ENCODE results near the gene EEF1AKMT3. TPM values are rescaled to one million over a fixed set of nuclear protein-coding genes. Genes with fewer than 3 reads are reported as not detected.

Gene EEF1AKMT3
- total RNA-seq, 1 donor from 2014 or later = 1.6 TPM

GRCh38 chr12:57733928-57734327, 38.5 kb upstream of the EEF1AKMT3 start:
- no peak for DNase-seq (ENCODE audit: low spot score)
- intact Hi-C loops (cut with DNase I) = no loop called here

- no peak for DNase-seq (ENCODE audit: low spot score)
- intact Hi-C loops (cut with DNase I) = no loop called here
These were observed 37.8 kb upstream of the EEF1AKMT3 start for GRCh38 chr12:57734591-57734990.

GRCh38 chr12:57735198-57735855, 37.1 kb upstream of the EEF1AKMT3 start:
- intact Hi-C loops (cut with DNase I) = no loop called here
- DNase-seq (ENCODE audit: low spot score) = no peak

GRCh38 chr12:57735952-57736740, 36.3 kb upstream of the EEF1AKMT3 start:
- no peak for DNase-seq (ENCODE audit: low spot score)
- intact Hi-C loops (cut with DNase I) = no loop called here

GRCh38 chr12:57736741-57737466, 35.5 kb upstream of the EEF1AKMT3 start:
- no peak for DNase-seq (ENCODE audit: low spot score)
- intact Hi-C loops (cut with DNase I) = no loop called here

GRCh38 chr12:57737467-57738460, 34.6 kb upstream of the EEF1AKMT3 start:
- DNase-seq (ENCODE audit: low spot score) = no peak
- intact Hi-C loops (cut with DNase I) = no loop called here

- no peak for DNase-seq (ENCODE audit: low spot score)
- intact Hi-C loops (cut with DNase I) = no loop called here
These were observed 33.7 kb upstream of the EEF1AKMT3 start, which contains the start of gene AGAP2 for GRCh38 chr12:57738661-57739237. Gene AGAP2, minus strand, starts transcription at chr12:57738742. Its CDS starts 496 bp downstream, at chr12:57738246.

- no peak for DNase-seq (ENCODE audit: low spot score)
- intact Hi-C loops (cut with DNase I) = no loop called here
These were observed 33.0 kb upstream of the EEF1AKMT3 start for GRCh38 chr12:57739387-57739786.

GRCh38 chr12:57739914-57740538, 32.4 kb upstream of the EEF1AKMT3 start:
- DNase-seq (ENCODE audit: low spot score) = no peak
- intact Hi-C loops (cut with DNase I) = no loop called here

- peak; percentile 91 for DNase-seq (ENCODE audit: low spot score)
- intact Hi-C loops (cut with DNase I) = no loop called here
These were observed 31.6 kb upstream of the EEF1AKMT3 start for GRCh38 chr12:57740656-57741412.

- intact Hi-C loops (cut with DNase I) = no loop called here
These were observed 31.0 kb upstream of the EEF1AKMT3 start for GRCh38 chr12:57741413-57741789.

GRCh38 chr12:57741844-57742738, 30.3 kb upstream of the EEF1AKMT3 start:
- no peak for DNase-seq (ENCODE audit: low spot score)

More at GRCh38 chr12:57741413-57741789, 31.0 kb upstream of the EEF1AKMT3 start:
- no peak for DNase-seq (ENCODE audit: low spot score)

GRCh38 chr12:57743769-57744168, 28.6 kb upstream of the EEF1AKMT3 start:
- DNase-seq (ENCODE audit: low spot score) = no peak

More at GRCh38 chr12:57741844-57742738, 30.3 kb upstream of the EEF1AKMT3 start:
- intact Hi-C loops (cut with DNase I) = no loop called here

GRCh38 chr12:57744194-57744776, 28.1 kb upstream of the EEF1AKMT3 start:
- DNase-seq (ENCODE audit: low spot score) = no peak
- intact Hi-C loops (cut with DNase I) = no loop called here

More at GRCh38 chr12:57743769-57744168, 28.6 kb upstream of the EEF1AKMT3 start:
- intact Hi-C loops (cut with DNase I) = no loop called here

- intact Hi-C loops (cut with DNase I) = no loop called here
- peak; percentile 98 for DNase-seq (ENCODE audit: low spot score)
These were observed 27.5 kb upstream of the EEF1AKMT3 start, which contains the start of gene TSPAN31 for GRCh38 chr12:57744777-57745484. Gene TSPAN31, plus strand, starts transcription at chr12:57745039. Its CDS starts 116 bp downstream, at chr12:57745155.
